ENCODE results near the gene ZNF324.
A peak's percentile ranks its signal among the peaks of the same experiment; 100 is the strongest.
"Not testable (repeated sequence)": the region's sequence is repeated elsewhere in the genome, so short reads cannot be mapped to it uniquely, and the experiment has no call there.

The ZNF324 gene

GRCh38 chr19:58473775-58474174 is 6.9 kb downstream of the ZNF324 start:
- no peak for DNase-seq

- no peak for DNase-seq
Observed at GRCh38 chr19:58474291-58474996, 7.6 kb downstream of the ZNF324 start.

- DNase-seq, result no peak
Observed at GRCh38 chr19:58474997-58475713, 8.3 kb downstream of the ZNF324 start.

DNA sequence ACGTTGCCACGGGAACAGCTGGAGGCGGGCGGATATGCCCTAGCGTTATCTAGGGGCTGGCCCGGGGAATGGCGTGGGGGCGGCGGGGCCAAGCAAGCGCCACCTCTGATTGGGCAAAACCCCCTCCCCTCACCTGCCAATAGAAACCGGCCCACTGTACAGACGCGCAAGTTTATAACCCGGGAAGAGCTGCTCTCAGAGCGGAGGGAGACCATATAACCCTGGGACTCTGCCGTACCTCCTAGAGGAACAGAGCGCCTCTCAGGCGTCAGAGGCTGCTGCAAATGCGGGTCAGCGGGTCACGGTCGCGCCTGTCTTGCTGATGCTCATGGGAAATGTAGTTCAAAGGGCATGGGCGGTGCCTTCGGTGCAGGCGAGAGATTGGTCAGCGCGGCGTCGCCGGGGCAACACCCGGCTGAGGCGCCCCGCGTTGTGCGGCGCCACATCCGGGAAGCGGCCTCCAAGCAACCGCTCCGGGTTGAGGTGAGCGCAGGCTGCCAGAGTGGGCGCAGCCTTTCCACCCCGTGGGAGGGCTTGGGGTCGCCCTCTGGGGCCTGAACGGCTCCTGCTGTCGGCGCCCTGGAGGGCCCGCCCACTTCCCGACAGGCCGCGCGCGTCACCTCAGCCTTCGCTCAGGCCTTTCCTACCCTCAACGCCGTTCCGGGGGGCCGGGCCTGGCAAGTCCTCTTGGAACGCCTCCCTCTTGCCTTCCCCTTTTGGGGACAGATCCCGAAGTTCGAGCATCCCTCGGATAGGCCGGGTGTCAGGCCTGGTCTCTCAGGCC is 9.0 kb downstream of the ZNF324 start, which contains the start of gene ZNF446:
Gene ZNF446 (plus strand): TSS at position 639 of the 784 bp plus-strand sequence. CDS start 867 bp downstream, outside the sequence.
- DNase-seq, result peak; percentile 92

- DNase-seq, result no peak
Observed at GRCh38 chr19:58476498-58477015, 9.7 kb downstream of the ZNF324 start.

DNA sequence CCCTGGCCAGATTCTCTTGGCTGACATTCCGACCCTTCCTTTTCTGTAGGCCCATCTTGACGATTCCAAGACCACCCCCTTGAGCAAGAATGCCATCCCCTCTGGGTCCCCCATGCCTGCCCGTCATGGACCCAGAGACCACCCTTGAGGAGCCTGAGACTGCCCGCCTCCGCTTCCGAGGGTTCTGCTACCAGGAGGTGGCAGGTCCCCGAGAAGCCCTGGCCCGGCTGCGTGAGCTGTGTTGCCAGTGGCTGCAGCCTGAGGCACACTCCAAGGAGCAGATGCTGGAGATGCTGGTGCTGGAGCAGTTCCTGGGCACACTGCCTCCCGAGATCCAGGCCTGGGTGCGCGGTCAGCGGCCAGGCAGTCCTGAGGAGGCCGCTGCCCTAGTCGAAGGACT is 10.2 kb downstream of the ZNF324 start:
- no peak for DNase-seq

DNA sequence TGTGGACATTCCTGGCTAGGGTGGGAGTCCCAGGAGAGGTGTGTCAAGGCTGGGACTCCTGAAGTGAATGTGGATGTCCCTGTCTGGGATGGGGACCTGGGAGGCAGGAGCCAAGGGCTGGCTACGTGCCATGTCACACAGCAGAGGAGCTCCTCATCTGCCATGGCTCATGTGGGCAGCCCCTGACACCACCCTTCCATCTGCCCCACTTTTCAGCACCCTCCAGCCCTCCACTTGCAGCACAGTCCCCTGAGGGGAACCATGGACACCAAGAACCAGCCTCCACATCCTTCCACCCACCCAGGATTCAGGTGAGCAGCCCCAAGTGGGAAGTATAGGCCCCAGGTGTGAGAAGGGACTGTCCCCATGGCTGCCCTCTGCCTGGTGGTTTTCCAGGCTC is 11.0 kb downstream of the ZNF324 start:
- no peak for DNase-seq

DNA sequence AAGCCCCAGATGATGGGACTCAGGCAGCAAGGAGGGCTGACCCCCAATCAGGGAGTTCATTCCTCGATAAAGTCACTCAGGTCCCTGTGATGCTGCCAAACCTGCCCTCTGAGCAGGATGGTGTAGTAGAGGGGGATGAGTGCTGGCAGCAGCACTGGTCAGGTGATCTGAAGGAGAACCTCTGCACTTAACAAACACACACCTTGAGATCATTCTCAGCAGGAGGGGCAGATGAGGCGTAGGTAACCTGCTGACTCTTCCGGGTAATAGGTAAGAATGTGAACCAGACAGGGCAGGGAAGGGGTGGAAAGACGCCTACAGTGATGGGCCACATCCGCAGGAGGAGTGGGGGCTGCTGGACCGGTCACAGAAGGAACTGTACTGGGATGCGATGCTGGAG is 12.4 kb downstream of the ZNF324 start:
- no peak for DNase-seq

DNA sequence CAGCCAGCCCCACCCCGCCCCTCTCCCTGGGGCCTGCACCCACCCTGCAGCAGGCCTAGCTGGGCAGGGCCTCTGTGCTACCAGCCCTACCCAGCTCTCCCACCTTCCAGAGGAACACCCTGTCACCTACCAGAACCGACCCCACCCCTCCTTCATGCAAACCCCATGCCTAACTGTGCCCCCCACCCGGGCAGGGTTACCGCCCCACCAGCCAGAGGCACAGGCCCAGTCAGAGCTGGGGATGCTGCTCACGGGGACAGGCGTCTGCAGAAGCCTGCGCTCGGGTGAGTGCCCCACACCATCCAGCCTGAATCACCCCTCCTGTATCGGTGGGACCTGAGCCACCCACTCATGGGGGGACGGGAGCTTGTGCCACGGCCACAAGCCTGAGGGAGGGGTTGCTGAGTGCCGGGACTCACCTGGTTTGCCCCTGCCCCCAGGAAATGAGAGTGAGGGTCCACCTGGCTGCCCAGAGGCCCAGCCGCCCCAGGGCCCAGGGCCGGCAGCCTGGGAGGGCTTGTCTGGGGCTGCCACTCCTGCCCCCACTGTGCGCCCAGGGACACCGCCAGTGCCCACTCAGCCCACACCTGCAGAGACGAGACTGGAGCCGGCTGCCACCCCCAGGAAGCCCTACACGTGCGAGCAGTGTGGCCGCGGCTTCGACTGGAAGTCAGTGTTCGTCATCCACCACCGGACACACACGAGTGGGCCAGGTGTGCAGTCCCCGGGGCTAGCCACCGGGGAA is 13.0 kb downstream of the ZNF324 start:
- no peak for DNase-seq

GRCh38 chr19:58480481-58480830 is 13.6 kb downstream of the ZNF324 start:
- no peak for DNase-seq

DNA sequence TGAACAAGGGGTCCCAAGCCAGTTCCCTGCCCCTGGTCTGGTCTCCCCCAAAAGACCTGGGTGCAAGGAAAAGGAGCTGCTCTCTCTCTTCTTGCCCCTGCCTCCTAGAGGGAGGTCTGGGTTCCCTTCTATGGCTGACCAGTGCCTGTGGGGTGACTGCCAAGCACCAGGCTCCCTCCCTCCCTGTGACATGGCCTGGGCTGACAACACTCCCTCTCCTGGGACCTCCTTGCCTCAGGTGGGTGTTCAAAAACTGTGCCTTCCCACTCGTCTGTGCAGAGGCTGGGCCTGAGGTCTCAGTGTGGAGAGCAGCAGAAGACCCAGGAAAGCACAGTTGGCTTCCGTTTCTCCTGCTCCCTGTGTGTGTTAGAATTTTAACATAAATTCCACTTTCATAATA is 14.0 kb downstream of the ZNF324 start:
- no peak for DNase-seq

GRCh38 chr19:58482372-58482771 is 15.5 kb downstream of the ZNF324 start:
- no peak for DNase-seq

DNA sequence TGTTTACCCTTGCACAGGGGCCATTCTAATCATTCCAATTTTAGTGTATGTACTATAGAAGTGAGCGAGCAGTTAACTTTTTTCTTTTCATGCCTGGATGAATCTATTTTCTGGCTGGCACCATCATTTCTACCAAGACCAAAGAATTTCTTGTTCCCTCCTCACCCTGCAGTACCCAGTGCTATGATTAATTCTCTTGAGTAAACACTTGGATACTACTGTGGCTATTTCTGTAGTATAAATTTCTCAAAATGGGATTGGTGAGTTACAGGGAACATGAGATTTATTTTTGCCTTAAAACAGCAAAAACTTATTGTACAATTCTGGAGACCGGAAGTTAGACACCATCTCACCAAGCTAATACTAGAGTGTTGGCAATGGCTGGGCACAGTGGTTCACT is 16.9 kb downstream of the ZNF324 start:
- no peak for DNase-seq

DNA sequence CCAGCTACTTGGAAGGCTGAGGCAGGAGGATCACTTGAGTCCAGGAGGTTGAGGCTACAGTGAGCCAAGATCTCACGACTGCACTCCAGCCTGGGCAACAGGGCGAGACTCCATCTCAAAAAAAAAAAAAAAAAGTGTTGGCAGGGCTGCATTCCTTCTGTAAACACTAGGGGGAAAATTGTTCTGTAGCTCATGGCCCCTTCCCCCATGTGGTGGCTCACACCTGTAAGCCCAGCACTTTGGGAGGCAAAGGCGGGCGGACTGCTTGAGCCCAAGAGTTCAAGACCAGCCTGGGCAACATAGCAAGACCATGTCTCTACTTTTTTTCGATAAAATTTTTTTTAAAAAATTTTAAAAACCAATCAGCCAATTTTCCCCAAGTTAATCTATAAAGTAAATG is 17.5 kb downstream of the ZNF324 start:
- DNase-seq, result not testable (repeated sequence)

GRCh38 chr19:58491393-58491792 is 24.5 kb downstream of the ZNF324 start:
- DNase-seq, result no peak

DNA sequence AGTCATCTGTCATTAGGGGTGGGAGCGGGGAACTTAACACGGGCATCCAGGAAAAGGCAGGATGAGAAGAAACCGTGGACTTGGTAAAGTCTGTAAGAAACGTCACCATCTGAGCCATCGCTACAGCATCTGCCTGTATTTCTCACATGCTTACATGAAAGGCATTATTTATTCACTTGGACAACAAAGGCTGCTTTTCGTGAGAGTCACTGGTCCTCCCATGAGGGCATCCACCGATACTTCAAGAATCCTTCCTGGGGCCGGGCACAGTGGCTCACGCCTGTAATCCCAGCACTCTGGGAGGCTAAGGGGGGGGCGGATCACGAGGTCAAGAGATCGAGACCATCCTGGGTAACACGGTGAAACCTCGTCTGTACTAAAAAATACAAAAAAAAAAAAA is 25.4 kb downstream of the ZNF324 start:
- no peak for DNase-seq

DNA sequence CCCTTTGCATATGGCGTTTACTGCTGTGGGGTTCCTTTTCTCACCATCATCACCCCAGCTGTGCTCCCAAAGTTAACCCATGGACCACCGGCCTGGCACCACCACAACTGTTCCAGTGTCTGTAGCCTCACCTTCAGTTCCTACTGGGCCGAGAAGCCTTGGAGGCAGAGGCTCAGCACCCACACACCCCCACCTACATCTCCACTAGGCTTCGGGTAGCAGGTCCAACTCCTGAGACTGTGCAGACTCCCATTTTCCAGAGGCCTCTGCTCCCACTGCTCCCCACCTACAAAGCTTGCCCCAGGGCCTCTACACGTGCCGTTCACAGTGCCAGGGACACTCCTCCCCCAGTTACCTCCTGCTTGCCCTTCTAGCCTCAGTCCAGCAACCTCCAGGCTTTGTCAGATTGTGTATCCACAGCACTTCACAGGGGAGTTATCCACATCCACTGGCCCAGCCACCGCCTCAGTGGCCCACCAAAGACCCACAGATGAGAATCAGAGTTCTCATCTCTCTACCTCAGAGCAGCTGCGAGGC is 30.8 kb downstream of the ZNF324 start:
- DNase-seq, result no peak

DNA sequence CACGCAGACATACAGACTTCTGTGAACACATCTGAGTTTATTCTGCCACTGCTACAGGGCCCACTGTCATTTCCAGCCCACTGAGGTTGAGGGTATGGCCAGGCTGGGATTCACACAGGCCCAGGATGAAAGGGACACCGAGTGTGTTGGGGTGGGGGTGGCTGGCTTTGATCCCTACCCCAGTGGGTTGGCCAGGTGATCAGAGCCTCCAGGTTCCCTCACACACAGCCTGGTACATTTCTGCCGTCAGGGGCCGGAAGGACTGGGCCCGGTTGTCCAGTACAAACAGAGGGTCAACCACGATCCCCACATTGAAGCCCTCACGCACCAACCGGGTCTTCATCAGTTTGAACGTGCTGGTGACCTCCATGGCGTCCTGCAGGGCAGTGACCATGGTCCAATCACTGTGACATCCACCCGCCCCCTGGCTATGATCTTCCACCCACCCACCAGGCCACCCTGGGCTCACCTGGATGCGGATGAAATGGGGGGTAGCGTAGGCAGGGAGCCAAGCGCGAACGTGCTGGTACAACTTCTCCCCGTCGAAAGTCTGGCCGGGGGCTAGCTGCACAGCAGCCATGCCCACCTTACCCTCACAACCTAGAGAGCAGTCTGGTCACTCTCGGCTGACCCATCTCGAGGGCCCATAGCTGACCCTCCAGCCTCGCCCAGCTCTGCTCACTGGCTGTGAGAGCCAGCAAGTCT is 31.6 kb downstream of the ZNF324 start:
- DNase-seq, result no peak

GRCh38 chr19:58499021-58499927 is 32.4 kb downstream of the ZNF324 start:
- peak; percentile 98 for DNase-seq

- no peak for DNase-seq
Observed at GRCh38 chr19:58500242-58500641, 33.4 kb downstream of the ZNF324 start.

All from DMS79 (cell line).